Measurements from ENCODE around the gene COL15A1. TPM values are rescaled to one million over a fixed set of nuclear protein-coding genes. Genes with fewer than 3 reads are reported as not detected.

The COL15A1 gene
- total RNA-seq, 1 experiment from 2014 or later = 0.10 TPM

- no peak for TF ChIP-seq SIN3A (IDR thresholded peaks at IDR 0.05; ENCODE audit: borderline replicate concordance, insufficient read depth, low read depth, low read length)
- TF ChIP-seq TCF7L2 (IDR thresholded peaks at IDR 0.05; ENCODE audit: low read depth, low read length) = no peak
- Histone ChIP-seq H3K27me3 (ENCODE audit: control insufficient read depth, insufficient read depth, low read length) (peaks cover 14% of the 10 kb centered on the region), H3K36me3 (ENCODE audit: control insufficient read depth, insufficient read depth, low read length) (no peaks in the 10 kb centered on the region), H3K4me3 (ENCODE audit: low read depth in 2 of 2, low read length in 2 of 2) (peak overlapping the region in 1 of 2 experiments; percentile 23; a peak in 2 of 4 replicates), H3K9me3 (ENCODE audit: control insufficient read depth, insufficient read depth, low read depth, low read length) (no peaks in the 10 kb centered on the region), H3K27ac (ENCODE audit: low read length) (no peak overlapping the region), H3K4me1 (ENCODE audit: control insufficient read depth, insufficient read depth, low read length) (no peaks in the 10 kb centered on the region; the same call in 1 of the 2 replicates)
- DNase-seq (ENCODE audit: low read depth, low spot score) (no peak), ATAC-seq (peak; percentile 24; the same call in 1 of the 2 replicates)
- intact Hi-C loops (cut with micrococcal nuclease; ENCODE audit: unreplicated experiment) = no loop called here
- ChIA-PET CTCF (no interaction called here), POLR2A (no interaction called here)
- no TSS peak for BruUV-seq (replicated peaks)
- in situ Hi-C loops (cut with HindIII; ENCODE audit: low pct_unique_long_range_greater_than_20kb, low sequenced_read_pairs) = no loop called here
These were observed 613 bp upstream of the COL15A1 start for GRCh38 chr9:98942906-98943681.

DNA sequence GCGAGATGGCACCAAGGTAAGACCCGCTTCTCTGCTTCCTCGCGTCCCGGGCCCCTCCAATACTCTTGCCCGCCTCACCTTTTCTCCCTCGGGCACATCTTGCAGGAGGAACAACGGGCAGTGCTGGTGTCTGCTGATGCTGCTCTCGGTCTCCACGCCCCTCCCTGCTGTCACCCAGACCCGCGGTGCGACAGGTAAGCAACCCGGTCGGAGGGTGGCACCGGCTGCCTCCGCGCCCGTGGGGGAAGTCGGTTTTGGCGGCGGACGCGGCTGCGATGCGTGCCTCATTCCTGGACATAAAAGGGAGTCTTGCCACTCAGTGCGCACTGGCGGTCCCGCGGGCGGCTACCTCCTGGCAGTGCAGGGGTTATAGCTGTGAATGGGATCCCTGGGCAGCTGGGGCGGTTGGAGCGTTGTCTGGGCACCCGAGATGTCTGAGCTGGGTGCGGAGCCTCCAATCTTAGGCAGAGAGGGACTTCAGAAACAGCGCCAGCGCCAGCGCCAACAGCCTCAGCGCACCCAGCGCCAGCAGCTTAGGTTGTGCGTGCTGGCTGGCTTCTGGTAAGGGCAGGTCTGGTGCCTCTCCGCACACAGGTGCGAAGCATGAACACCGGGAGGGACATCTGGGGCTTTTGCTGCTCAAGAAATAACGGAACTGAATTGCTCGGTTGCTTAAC is 488 bp downstream of the COL15A1 start:
- Histone ChIP-seq H3K4me1 (ENCODE audit: control insufficient read depth, insufficient read depth, low read length) (no peaks in the 10 kb centered on the region; the same call in 1 of the 2 replicates), H3K9me3 (ENCODE audit: control insufficient read depth, insufficient read depth, low read depth, low read length) (no peaks in the 10 kb centered on the region), H3K27ac (ENCODE audit: low read length) (no peak overlapping the region), H3K27me3 (ENCODE audit: control insufficient read depth, insufficient read depth, low read length) (peaks cover 14% of the 10 kb centered on the region), H3K36me3 (ENCODE audit: control insufficient read depth, insufficient read depth, low read length) (no peaks in the 10 kb centered on the region), H3K4me3 (ENCODE audit: low read depth in 2 of 2, low read length in 2 of 2) (peak overlapping the region; percentile 23 to 30)
- intact Hi-C loops (cut with micrococcal nuclease; ENCODE audit: unreplicated experiment) = no loop called here
- TF ChIP-seq TCF7L2 (IDR thresholded peaks at IDR 0.05; ENCODE audit: low read depth, low read length) = no peak
- TF ChIP-seq POLR2AphosphoS5 (IDR thresholded peaks at IDR 0.05; ENCODE audit: low read depth, low read length) = no peak
- TF ChIP-seq SIN3A (IDR thresholded peaks at IDR 0.05; ENCODE audit: borderline replicate concordance, insufficient read depth, low read depth, low read length) = no peak
- ChIA-PET POLR2A (no interaction called here), CTCF (no interaction called here)
- no TSS peak for BruUV-seq (replicated peaks)
- DNase-seq (ENCODE audit: low read depth, low spot score) = no peak
- ATAC-seq = peak; percentile 65
- in situ Hi-C loops (cut with HindIII; ENCODE audit: low pct_unique_long_range_greater_than_20kb, low sequenced_read_pairs) = no loop called here

DNA sequence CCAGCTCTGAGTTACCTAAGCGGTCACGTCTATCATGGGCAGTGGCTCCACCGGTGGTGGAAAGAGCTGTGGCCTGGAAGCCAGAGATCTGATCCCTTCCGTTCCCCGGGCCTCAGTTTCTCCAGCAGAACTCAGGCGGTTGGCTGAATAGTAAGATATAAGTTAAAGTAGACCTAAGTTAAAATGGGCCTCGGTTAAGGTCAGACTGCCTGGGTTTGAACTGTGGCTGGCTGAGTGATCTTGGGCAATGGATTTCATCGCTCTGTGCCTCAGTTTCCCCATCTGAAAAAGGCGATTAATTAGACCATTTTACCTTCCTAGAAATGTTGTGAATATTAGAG is 997 bp downstream of the COL15A1 start:
- in situ Hi-C loops (cut with HindIII; ENCODE audit: low pct_unique_long_range_greater_than_20kb, low sequenced_read_pairs) (no loop called here), intact Hi-C loops (cut with micrococcal nuclease; ENCODE audit: unreplicated experiment) (no loop called here)
- peaks cover 14% of the 10 kb centered on the region for H3K27me3 ChIP-seq (ENCODE audit: control insufficient read depth, insufficient read depth, low read length)
- ChIA-PET POLR2A (no interaction called here), CTCF (no interaction called here)
- no peak for ATAC-seq
- TF ChIP-seq, protein P1, sequence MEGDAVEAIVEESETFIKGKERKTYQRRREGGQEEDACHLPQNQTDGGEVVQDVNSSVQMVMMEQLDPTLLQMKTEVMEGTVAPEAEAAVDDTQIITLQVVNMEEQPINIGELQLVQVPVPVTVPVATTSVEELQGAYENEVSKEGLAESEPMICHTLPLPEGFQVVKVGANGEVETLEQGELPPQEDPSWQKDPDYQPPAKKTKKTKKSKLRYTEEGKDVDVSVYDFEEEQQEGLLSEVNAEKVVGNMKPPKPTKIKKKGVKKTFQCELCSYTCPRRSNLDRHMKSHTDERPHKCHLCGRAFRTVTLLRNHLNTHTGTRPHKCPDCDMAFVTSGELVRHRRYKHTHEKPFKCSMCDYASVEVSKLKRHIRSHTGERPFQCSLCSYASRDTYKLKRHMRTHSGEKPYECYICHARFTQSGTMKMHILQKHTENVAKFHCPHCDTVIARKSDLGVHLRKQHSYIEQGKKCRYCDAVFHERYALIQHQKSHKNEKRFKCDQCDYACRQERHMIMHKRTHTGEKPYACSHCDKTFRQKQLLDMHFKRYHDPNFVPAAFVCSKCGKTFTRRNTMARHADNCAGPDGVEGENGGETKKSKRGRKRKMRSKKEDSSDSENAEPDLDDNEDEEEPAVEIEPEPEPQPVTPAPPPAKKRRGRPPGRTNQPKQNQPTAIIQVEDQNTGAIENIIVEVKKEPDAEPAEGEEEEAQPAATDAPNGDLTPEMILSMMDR (IDR thresholded peaks at IDR 0.05) = no peak
- TF ChIP-seq SIN3A (IDR thresholded peaks at IDR 0.05; ENCODE audit: borderline replicate concordance, insufficient read depth, low read depth, low read length) (no peak), POLR2AphosphoS5 (IDR thresholded peaks at IDR 0.05; ENCODE audit: low read depth, low read length) (no peak), TCF7L2 (IDR thresholded peaks at IDR 0.05; ENCODE audit: low read depth, low read length) (no peak)
- TF ChIP-seq, protein P2, sequence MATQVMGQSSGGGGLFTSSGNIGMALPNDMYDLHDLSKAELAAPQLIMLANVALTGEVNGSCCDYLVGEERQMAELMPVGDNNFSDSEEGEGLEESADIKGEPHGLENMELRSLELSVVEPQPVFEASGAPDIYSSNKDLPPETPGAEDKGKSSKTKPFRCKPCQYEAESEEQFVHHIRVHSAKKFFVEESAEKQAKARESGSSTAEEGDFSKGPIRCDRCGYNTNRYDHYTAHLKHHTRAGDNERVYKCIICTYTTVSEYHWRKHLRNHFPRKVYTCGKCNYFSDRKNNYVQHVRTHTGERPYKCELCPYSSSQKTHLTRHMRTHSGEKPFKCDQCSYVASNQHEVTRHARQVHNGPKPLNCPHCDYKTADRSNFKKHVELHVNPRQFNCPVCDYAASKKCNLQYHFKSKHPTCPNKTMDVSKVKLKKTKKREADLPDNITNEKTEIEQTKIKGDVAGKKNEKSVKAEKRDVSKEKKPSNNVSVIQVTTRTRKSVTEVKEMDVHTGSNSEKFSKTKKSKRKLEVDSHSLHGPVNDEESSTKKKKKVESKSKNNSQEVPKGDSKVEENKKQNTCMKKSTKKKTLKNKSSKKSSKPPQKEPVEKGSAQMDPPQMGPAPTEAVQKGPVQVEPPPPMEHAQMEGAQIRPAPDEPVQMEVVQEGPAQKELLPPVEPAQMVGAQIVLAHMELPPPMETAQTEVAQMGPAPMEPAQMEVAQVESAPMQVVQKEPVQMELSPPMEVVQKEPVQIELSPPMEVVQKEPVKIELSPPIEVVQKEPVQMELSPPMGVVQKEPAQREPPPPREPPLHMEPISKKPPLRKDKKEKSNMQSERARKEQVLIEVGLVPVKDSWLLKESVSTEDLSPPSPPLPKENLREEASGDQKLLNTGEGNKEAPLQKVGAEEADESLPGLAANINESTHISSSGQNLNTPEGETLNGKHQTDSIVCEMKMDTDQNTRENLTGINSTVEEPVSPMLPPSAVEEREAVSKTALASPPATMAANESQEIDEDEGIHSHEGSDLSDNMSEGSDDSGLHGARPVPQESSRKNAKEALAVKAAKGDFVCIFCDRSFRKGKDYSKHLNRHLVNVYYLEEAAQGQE (IDR thresholded peaks at IDR 0.05; ENCODE audit: insufficient read depth in 1 of 2, low read depth in 2 of 2, low read length in 1 of 2) = no peak
- H3K4me3 ChIP-seq (ENCODE audit: low read depth in 2 of 2, low read length in 2 of 2) = no peak overlapping the region
- H3K9me3 ChIP-seq (ENCODE audit: control insufficient read depth, insufficient read depth, low read depth, low read length) = no peaks in the 10 kb centered on the region
- no peak overlapping the region for H3K27ac ChIP-seq (ENCODE audit: low read length)
- H3K36me3 ChIP-seq (ENCODE audit: control insufficient read depth, insufficient read depth, low read length) = no peaks in the 10 kb centered on the region
- no peaks in the 10 kb centered on the region; the same call in 1 of the 2 replicates for H3K4me1 ChIP-seq (ENCODE audit: control insufficient read depth, insufficient read depth, low read length)
- no peak for DNase-seq (ENCODE audit: low read depth, low spot score)
- no TSS peak for BruUV-seq (replicated peaks)

Measured in Panc1 (cell line).